K562 (cell line): ENCODE measurements around the gene CEBPB.

Source experiments
- CREB1 ChIP-seq, 2 experiments: sonication (generic) in 1 of 2; formaldehyde crosslinking in 1 of 2; IDR thresholded peaks; 2 replicates each; pipeline versions ENCODE4 v1.6.1 to v1.8.0; 2012 to 2022; ENCODE audit warnings: inconsistent platforms in 1 of 2, mild to moderate bottlenecking in 1 of 2, missing genetic modification reagents in 1 of 2, moderate library complexity in 1 of 2
- CTCF ChIP-seq, 3 experiments: IDR thresholded peaks in 2 of 3; conservative IDR thresholded peaks in 1 of 3; 2 replicates each; pipeline ENCODE4 v1.5.1; 2011 to 2012; ENCODE audit warnings: low read length in 3 of 3, mild to moderate bottlenecking in 3 of 3, control low read depth in 2 of 3, improper control_type of control experiment in 1 of 3, inconsistent platforms in 1 of 3, low read depth in 1 of 3, mixed read lengths in 1 of 3, moderate library complexity in 1 of 3; ENCODE audit not compliant: insufficient read depth in 2 of 3
- GABPA ChIP-seq: fragments of 200-800 bp; sonication (Bioruptor generic); conservative IDR thresholded peaks from 2 replicates; pipeline ENCODE4 v1.6.1; 2016; ENCODE audit warnings: low read depth, missing genetic modification characterization, missing compliant biosample characterization
- ILK ChIP-seq: fragments of 450-650 bp; IDR thresholded peaks from 2 replicates; pipeline ENCODE4 v1.6.1; 2016; ENCODE audit warnings: missing genetic modification characterization, low read depth, mild to moderate bottlenecking, missing compliant biosample characterization, moderate library complexity, borderline replicate concordance
- MLLT1 ChIP-seq, 2 experiments: fragments of 450-650 bp; IDR thresholded peaks; 2 replicates each; pipeline ENCODE4 v1.6.1; 2016
- NR0B1 ChIP-seq: fragments of 450-650 bp; IDR thresholded peaks from one replicate; pipeline ENCODE4 v1.6.1; 2018; ENCODE audit warnings: mild to moderate bottlenecking, moderate library complexity; ENCODE audit not compliant: partially characterized antibody
- PHF8 ChIP-seq: fragments of 200-600 bp; sonication (generic); IDR thresholded peaks from 2 replicates; pipeline ENCODE4 v1.6.1; 2012; ENCODE audit warnings: mixed run types, mild to moderate bottlenecking, inconsistent platforms, low read length, moderate library complexity, borderline replicate concordance
- POLR2A ChIP-seq: fragments of 450-650 bp; conservative IDR thresholded peaks from 2 replicates; pipeline ENCODE4 v1.6.1; 2016
- SIN3A ChIP-seq, 2 experiments: fragments of 150-350 bp in 1 of 2; IDR thresholded peaks; 2 replicates each; pipeline ENCODE4 v1.6.1; 2011 to 2016; ENCODE audit warnings: borderline replicate concordance in 2 of 2, low read depth in 2 of 2, low read length in 2 of 2, mild to moderate bottlenecking in 2 of 2, moderate library complexity in 2 of 2; ENCODE audit not compliant: control insufficient read depth in 1 of 2
- SMC3 ChIP-seq: conservative IDR thresholded peaks from 2 replicates; pipeline ENCODE4 v1.6.1; 2011; ENCODE audit warnings: low read depth, low read length, improper control_type of control experiment; ENCODE audit not compliant: insufficient read depth
- TFAM ChIP-seq: fragments of 250-450 bp; sonication (Bioruptor Pico); conservative IDR thresholded peaks from 2 replicates; pipeline ENCODE4 v1.5.0; 2021; ENCODE audit warnings: mild to moderate bottlenecking, moderate library complexity
- ZC3H8 ChIP-seq: fragments of 450-650 bp; IDR thresholded peaks from 2 replicates; pipeline ENCODE4 v1.6.1; 2017
- ZNF347 ChIP-seq: fragments of 450-650 bp; formaldehyde crosslinking; IDR thresholded peaks from 2 replicates; pipeline ENCODE4 v1.4.0; 2020; ENCODE audit warnings: low read depth, mild to moderate bottlenecking, moderate library complexity

- no peak for TF ChIP-seq NR0B1
- TF ChIP-seq GABPA: no peak
- no peak for TF ChIP-seq CTCF (IDR thresholded peaks at IDR 0.05 in 2 of 3, conservative IDR thresholded peaks at IDR 0.05 in 1 of 3; ENCODE audit: insufficient read depth in 2 of 3, low read depth in 1 of 3, low read length in 3 of 3)
- no peak for TF ChIP-seq MLLT1 (IDR thresholded peaks at IDR 0.05)
- no peak for TF ChIP-seq CREB1 (IDR thresholded peaks at IDR 0.05)
- TF ChIP-seq CREB1 (CRISPR knock-in tag; IDR thresholded peaks at IDR 0.05): no peak
- TF ChIP-seq SIN3A (IDR thresholded peaks at IDR 0.05; ENCODE audit: borderline replicate concordance in 2 of 2, control insufficient read depth in 1 of 2, low read depth in 2 of 2, low read length in 2 of 2): no peak
- no peak for TF ChIP-seq ILK (tag)
- no peak for TF ChIP-seq POLR2A
- TF ChIP-seq ZC3H8: no peak
- no peak for TF ChIP-seq TFAM (CRISPR knock-in tag)
- TF ChIP-seq PHF8: no peak
- TF ChIP-seq SMC3: no peak
- TF ChIP-seq ZNF347: no peak
Observed at GRCh38 chr20:50174456-50174855, 16.2 kb upstream of the CEBPB start.
